HG03439 (cell line): ENCODE data around the gene FZD2.

Experiments
- ATAC-seq: cut with Tn5 transposase; IDR thresholded peaks from one replicate; pipeline ENCODE4 v1.9.1; 2021; ENCODE audit warnings: mild to moderate bottlenecking, moderate library complexity; ENCODE audit not compliant: unreplicated experiment

FZD2 gene

DNA sequence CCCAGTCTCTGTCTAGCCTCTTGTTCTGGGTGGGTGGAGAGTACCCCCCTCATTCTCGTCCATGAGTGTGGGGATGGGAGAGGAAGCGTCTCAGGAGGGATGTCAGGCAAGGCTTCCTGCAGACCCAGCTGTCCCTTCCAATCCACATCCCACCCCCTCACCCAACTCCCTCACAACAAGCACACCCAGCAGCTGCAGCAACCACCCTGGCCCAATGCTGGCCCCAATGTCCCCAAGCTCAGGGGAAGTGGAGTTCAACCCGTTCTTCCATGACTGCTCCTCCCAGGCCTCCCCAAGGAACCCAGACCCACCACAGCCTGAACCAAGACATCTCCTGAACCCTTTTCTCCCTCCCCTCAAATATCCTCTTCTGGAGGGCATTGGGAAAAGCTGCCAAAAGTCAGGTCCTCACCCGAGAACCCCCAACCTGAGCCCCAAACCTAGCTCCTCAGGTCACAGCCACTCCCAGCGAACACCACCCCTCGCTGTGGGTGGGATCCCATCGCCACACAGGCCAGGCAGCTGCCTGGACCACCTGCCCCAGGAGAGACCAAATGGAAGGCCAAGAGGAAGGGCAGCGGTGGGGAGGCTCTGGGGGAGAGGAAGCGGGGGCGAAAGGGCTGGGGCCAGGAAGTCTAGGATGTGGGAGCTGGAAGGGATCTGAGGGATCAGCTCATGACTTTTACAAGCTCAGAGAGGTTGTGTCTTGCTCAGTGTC lies 47.6 kb downstream of the FZD2 start:
- no peak for ATAC-seq

DNA sequence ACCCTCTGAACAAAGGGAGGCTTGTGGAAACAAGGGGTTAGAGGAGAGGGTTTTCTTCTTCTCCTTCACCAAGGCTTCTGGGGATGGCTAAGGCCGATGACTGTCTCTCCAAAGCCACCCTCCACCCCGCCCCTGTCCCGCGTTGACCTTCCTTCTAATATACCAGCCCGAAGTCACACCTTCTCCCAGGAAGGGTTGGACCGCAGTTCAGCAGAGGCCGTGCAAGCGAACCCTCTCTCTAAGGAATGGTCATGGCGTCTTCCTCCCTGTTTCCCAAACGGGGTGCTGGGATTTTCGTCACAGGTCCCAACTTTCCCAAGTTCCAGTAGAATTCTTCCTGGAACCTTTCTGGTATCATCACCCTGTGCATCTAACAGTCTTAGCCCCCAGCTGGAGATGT lies 49.4 kb downstream of the FZD2 start:
- no peak for ATAC-seq

DNA sequence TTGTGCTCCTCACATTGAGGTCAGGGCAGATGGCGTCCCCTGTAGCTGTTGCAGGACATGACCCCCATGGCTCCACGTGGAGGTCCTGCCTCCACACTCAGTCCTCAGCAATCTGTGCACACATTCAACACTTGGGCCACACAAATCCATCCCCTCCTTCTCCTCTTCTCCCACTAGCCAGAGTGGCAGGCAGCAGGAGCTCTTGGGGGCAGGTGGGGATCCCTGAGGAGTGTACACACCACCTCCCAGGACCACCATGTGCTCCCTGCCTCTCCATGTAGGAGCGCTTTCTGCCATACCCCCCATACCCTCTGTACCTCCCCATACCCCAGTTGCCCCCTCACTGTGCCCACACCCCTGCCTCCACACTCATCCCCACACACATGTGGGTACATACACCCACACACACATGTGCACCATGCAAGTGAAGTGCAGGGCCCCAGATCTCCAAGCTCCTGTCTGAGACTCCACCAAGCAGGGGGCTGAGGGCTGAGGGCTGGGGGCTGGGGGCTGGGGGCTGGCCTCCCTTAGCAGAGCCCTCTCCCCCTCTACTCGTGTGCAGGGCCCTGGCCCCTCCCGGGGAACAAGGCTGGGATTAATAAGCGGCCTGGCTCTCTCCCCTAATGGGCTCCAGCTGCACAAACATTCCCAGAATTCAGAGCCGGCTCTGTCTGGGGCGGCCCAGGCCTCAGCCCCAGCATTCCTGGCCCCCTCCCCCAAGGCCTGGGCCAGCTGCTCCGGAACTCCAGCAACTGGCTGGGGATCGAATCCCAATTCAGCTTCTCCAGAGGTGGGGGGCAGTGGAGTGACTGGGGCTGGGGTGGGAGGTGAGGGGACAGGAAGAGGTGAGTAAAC lies 50.8 kb downstream of the FZD2 start:
- no peak for ATAC-seq

DNA sequence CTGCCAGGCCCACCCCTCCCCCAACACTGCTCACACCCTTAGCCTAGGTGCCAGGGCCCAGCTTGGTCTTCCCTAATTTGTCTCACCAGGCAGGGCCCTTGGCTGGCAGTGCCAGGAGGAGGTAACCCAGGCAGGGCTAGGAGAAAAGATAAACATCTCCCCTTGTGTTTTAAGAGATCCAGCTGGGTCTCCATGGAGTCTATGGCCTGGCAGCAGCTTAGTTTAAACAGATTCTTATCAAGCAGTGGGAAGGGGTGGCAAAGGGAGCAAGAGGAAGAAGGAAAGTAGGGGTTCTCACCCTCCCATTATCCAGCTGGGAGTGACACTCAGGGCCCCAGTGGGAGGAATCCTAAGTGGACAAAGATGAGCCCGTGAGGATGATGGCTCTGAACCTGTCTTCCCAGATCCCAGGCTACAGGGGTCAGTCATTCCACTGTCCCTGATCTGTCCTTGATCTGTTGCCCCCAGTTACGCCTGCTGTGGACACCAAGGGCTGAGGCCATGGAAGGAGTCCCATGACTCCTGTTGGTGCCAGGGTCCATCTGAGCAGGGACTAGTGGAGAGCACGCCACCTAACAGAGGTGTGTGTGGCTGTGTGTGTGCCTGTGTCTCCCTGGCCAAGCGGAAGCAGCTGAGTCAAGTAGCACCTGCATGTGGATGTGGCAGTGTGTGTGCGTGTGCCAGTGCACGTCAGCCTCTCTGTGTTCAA lies 51.6 kb downstream of the FZD2 start:
- no peak for ATAC-seq

DNA sequence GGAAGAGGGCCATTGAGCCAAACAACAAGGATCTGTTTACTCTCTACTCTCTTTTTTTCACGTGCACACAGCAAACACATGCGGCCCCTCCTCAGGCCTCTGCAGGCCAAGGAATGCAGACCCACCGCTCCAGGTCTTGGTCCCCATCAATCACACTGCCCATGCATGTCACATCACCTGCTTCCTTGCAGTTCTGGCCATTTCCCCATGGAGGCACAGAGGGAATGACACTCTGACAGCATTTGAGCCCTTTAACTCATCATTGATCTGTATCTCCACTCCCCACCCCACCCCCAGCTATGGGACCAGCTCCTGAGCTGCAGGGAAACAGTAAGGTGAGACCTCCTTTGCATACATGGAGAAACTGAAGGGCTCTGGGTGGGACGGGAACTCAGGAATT lies 53.0 kb downstream of the FZD2 start:
- no peak for ATAC-seq
